Activated T-helper 2 cell treated with anti-CD3 and anti-CD28 coated beads, Interferon-gamma antibody, Interleukin-2, Interleukin-4, amounts not matched to agents 10 μg/mL and 5 μg/mL and 100 μg/mL, durations not matched to agents 14 hours and 24 hours and 36 hours (primary cell): ENCODE results near the gene METRN. TPM values are rescaled to one million over a fixed set of nuclear protein-coding genes. Genes with fewer than 3 reads are reported as not detected.
"Not testable (repeated sequence)": the region's sequence is repeated elsewhere in the genome, so short reads cannot be mapped to it uniquely, and the experiment has no call there.

Experiments used
- DNase-seq: peaks from one replicate; pipeline ENCODE4 v3.0.0; 2021; ENCODE audit warnings: low spot score
- H3K27ac Mint-ChIP-seq: one replicate; pipeline ENCODE4 v1.8.0; 2021; ENCODE audit warnings: mixed read lengths
- H3K27me3 Mint-ChIP-seq: one replicate; pipeline ENCODE4 v1.8.0; 2021; ENCODE audit warnings: low read depth, mixed read lengths
- H3K36me3 Mint-ChIP-seq: one replicate; pipeline ENCODE4 v1.8.0; 2021; ENCODE audit warnings: low read depth, mixed read lengths
- H3K4me1 Mint-ChIP-seq: one replicate; pipeline ENCODE4 v1.8.0; 2021; ENCODE audit warnings: low read depth, mixed read lengths
- H3K4me3 Mint-ChIP-seq: one replicate; pipeline ENCODE4 v1.8.0; 2021; ENCODE audit warnings: low read depth, mild to moderate bottlenecking, moderate library complexity, mixed read lengths
- H3K9me3 Mint-ChIP-seq: one replicate; pipeline ENCODE4 v1.8.0; 2021; ENCODE audit warnings: mixed read lengths
- intact Hi-C: fragments of 100-400 bp; cut with micrococcal nuclease; formaldehyde crosslinking; loops from one replicate; pipeline ENCODE4 v1.15.1; 2023
- total RNA-seq: library from RNA; stranded (reverse); gene quantifications from 2 replicates; pipeline ENCODE4 v1.2.3, GENCODE V29; 2022

METRN gene
- total RNA-seq, 1 donor from 2014 or later, result 30.0 TPM

DNA sequence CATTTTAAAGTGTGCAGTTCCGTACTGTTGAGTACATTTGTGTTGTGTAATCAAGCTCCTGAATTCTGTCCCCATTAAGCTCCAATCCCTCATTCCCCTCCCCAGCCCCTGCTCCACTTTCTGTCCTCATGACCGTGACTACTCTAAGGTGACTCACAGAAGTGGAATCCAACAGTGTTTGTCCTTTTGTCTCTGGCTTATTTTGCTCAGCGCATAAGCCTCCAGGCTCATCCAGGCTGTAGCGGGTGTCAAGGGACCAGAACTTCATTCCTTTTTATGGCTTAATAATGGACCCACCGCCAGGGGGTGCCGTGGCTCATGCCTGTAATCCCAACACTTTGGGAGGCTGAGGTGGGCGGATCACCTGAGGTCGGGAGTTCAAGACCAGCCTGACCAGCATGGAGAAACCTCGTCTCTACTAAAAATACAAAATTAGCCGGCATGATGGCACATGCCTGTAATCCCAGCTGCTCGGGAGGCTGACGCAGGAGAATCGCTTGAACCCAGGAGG lies 2.1 kb upstream of the METRN start:
- H3K4me1 Mint-ChIP-seq, H3K9me3 Mint-ChIP-seq, H3K4me3 Mint-ChIP-seq, H3K27ac Mint-ChIP-seq, intact Hi-C loops, H3K36me3 Mint-ChIP-seq: not testable (repeated sequence)
- DNase-seq, result peak; percentile 49
- H3K27me3 Mint-ChIP-seq, result peaks cover 19% of the 10 kb centered on the region

DNA sequence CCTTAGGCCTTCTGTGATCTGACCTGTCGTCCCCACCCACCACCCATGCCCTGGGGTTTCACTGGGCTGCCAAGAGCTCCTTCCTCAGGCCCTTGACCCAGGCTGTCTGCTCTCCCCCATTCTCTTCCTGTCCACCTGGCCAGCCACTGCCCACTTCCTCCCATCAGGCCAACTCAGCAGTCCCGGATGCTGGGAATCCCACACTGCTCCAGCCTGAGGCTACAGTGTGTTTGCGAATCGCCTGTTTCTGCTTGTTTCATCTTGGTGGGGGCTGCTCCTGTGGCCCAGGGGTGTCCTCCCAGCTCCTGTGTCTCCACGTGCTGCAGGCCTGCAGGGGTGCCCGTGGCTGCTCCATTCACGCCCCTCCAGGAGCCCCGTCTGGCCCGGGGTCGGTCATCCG lies 839 bp upstream of the METRN start:
- Mint-ChIP-seq H3K36me3 (no peaks in the 10 kb centered on the region), H3K9me3 (no peaks in the 10 kb centered on the region), H3K27ac (no peak overlapping the region), H3K27me3 (peaks cover 8% of the 10 kb centered on the region), H3K4me1 (peaks cover 5% of the 10 kb centered on the region), H3K4me3 (no peak overlapping the region)
- no peak for DNase-seq
- intact Hi-C loops, result no loop called here

DNA sequence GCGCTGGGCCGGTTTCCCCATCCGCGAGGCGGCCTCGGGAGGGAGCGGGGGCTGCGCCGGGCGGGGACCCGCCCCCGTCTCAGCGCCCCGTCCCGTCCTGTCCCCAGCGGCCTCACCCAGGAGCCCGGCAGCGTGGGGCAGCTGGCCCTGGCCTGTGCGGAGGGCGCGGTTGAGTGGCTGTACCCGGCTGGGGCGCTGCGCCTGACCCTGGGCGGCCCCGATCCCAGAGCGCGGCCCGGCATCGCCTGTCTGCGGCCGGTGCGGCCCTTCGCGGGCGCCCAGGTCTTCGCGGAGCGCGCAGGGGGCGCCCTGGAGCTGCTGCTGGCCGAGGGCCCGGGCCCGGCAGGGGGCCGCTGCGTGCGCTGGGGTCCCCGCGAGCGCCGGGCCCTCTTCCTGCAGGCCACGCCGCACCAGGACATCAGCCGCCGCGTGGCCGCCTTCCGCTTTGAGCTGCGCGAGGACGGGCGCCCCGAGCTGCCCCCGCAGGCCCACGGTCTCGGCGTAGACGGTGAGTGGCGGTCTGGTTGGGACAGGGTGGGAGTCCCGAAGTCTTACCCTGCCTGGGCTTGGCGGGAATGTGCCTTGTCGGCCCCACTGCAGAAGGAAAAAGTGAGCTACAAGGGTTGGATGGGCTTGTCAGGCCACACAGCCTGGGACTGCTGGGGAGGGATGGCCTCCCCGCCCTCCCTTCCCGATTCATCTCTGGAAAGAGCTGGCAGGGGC lies 720 bp downstream of the METRN start:
- H3K4me1 Mint-ChIP-seq, result peaks cover 12% of the 10 kb centered on the region
- no peak overlapping the region for H3K27ac Mint-ChIP-seq
- peaks cover 8% of the 10 kb centered on the region for H3K27me3 Mint-ChIP-seq
- DNase-seq, result no peak
- H3K9me3 Mint-ChIP-seq, result no peaks in the 10 kb centered on the region
- intact Hi-C loops, result no loop called here
- H3K4me3 Mint-ChIP-seq, result peak overlapping the region; percentile 65
- no peaks in the 10 kb centered on the region for H3K36me3 Mint-ChIP-seq

DNA sequence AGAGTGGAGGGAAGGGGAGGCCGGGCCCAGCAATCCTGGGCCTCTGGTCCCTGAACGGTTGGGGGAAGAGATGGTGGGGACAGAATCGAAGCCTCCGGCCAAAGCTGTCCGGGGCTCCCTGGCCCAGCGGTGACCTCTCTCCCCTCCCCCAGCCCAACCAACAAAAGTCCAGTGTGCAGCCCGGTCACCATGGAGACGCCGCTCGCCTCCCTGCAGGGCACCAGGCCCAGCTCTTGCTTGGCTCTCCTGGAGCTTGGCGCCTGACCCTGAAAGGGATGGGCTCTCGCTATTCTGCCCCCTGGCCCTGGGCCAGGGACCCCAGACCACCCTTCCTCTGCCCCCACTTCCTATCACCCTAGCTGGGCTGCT lies 1.3 kb downstream of the METRN start:
- Mint-ChIP-seq H3K27me3 (peaks cover 8% of the 10 kb centered on the region), H3K27ac (no peak overlapping the region), H3K4me1 (peaks cover 12% of the 10 kb centered on the region), H3K4me3 (peak overlapping the region; percentile 65), H3K36me3 (no peaks in the 10 kb centered on the region), H3K9me3 (no peaks in the 10 kb centered on the region)
- intact Hi-C loops, result no loop called here
- no peak for DNase-seq

DNA sequence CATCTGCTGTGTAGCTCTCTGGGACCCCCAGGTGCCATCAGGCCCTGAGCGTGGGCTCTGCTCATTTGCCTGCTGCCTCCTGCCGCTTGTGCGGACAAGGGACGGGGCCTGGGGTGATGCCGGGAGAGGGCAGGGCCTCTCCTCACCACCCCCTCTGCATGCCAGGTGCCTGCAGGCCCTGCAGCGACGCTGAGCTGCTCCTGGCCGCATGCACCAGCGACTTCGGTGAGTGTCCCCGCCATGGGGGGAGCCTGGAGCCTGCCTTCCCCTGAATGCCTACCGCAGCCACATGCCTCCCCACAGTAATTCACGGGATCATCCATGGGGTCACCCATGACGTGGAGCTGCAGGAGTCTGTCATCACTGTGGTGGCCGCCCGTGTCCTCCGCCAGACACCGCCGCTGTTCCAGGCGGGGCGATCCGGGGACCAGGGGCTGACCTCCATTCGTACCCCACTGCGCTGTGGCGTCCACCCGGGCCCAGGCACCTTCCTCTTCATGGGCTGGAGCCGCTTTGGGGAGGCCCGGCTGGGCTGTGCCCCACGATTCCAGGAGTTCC lies 1.9 kb downstream of the METRN start:
- intact Hi-C loops, result no loop called here

DNA sequence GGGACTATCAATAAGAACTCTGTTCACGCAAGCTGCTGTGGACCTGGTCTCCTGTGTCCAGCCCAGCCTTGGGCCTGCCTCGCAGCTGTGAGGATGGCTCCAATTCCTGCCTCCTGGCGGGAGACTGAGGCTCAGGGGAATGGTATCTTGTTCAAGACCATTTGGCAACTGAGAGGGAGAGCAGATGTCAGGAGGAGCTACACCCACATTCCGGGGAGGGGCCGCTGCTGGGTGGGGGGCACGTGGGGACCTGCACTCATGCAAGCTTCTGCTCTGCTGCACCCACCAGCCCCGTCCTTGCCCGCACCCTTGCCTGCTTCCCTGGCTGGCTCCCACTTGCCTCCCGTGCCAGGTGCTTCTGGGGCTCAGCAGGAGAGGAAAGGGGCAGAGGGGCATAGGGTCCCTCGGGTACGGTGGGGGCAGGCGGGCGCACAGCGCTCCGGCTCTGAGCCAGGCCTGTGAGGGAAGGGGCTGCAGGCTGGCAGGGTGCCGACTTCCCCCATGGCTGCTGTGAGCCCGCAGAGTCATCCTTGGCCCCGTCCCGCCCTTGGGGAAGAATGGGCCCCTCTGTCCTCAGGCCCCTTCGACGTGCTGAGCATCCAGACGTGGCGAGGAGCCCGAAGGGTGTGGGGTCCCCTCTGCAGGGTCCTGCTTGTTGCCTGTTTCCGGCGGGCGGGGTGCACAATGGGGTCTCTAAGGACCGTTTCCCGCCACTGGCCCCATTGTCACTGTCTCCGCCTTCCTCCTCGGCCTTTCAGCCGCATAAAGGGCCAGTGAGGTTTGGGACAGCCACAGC lies 2.7 kb downstream of the METRN start:
- H3K27ac Mint-ChIP-seq, result no peak overlapping the region
- no peak for DNase-seq
- H3K4me3 Mint-ChIP-seq, result no peak overlapping the region
- H3K36me3 Mint-ChIP-seq, result no peaks in the 10 kb centered on the region
- H3K4me1 Mint-ChIP-seq, result peaks cover 12% of the 10 kb centered on the region
- peaks cover 6% of the 10 kb centered on the region for H3K27me3 Mint-ChIP-seq
- intact Hi-C loops, result no loop called here
- no peaks in the 10 kb centered on the region for H3K9me3 Mint-ChIP-seq

More for the DNA sequence above, 1.9 kb downstream of the METRN start:
- Mint-ChIP-seq H3K4me1 (peaks cover 12% of the 10 kb centered on the region), H3K27ac (no peak overlapping the region), H3K36me3 (no peaks in the 10 kb centered on the region), H3K9me3 (no peaks in the 10 kb centered on the region), H3K27me3 (peaks cover 8% of the 10 kb centered on the region), H3K4me3 (peak overlapping the region; percentile 65)
- no peak for DNase-seq

DNA sequence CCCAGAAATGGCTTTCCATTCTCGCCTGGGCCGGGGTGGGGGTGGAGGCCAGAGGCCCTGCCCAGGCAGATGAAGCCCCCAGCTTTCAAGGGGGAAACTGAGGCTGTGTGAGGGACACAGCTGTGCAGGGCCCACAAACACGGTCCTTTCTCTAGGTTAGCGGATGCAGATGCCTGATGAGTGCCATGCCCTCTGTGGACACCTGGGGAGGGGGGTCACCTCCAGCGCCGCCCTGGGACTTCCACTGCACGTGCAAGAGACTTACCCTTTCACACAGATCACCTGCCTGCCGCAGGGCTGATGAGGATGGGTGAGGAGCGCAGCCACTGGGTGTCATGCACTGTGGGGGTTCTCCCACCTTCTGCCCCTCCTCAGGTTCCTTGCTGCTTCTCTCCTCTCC lies 3.5 kb downstream of the METRN start:
- no peak for DNase-seq
- H3K27me3 Mint-ChIP-seq, result peaks cover 4% of the 10 kb centered on the region
- H3K27ac Mint-ChIP-seq, result no peak overlapping the region
- no peak overlapping the region for H3K4me3 Mint-ChIP-seq
- no peaks in the 10 kb centered on the region for H3K9me3 Mint-ChIP-seq
- peaks cover 10% of the 10 kb centered on the region for H3K4me1 Mint-ChIP-seq
- intact Hi-C loops, result no loop called here
- no peaks in the 10 kb centered on the region for H3K36me3 Mint-ChIP-seq

DNA sequence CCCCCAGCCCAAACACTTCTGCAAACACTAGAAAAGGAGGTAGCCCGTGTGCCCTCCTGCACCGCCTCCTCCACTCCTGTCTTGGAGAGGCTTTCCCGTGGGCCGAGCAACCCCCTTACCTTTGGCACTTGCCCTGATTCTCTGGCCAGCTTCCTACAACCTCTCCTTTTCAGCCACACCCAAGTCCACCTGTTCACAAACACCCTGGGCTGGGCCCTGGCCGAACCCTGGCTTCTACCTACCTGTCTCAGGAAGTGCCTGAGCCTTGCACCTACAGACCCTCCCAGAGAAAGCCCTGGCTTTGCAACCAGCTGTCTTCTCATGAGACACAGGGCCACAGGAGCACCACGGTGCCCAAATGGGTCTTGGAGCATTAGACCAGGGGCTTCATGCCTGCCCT lies 4.0 kb downstream of the METRN start:
- intact Hi-C loops, result no loop called here
- Mint-ChIP-seq H3K4me1 (peaks cover 10% of the 10 kb centered on the region), H3K9me3 (no peaks in the 10 kb centered on the region), H3K36me3 (no peaks in the 10 kb centered on the region), H3K27ac (no peak overlapping the region), H3K4me3 (peak overlapping the region; percentile 71), H3K27me3 (peaks cover 4% of the 10 kb centered on the region)
- no peak for DNase-seq

DNA sequence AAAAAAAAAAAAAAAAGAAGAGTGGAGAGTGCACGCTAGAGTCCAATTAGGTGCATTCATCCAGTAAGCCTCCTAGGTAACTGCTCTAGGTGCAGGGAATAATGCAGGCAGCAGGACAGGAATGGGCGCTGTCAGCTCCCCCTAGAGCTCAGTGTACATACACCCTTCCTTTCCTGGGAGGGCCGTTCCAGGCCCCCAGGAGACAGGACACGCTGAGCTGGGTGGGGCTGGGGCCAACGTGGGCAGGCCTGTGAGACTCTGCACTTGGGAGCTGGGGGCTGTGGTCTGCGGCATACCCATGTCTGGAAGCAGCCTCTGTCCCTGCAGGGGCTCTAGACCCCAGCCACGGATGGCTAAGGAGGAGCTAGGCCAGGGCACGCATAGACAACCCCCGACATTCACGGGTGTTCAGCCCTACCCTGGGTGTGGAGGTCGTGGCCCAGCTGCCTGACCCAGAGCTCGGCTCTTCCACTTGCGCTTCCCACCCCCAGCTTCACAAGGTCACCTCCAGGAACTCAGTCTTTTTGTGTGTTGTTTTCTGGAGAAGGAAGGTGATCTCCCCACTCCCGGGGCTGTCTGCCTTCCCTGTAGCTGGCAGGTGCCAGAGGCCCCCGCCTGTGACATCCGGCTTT lies 5.0 kb downstream of the METRN start:
- H3K4me3 Mint-ChIP-seq, result peak overlapping the region; percentile 71
- DNase-seq, result no peak
- H3K9me3 Mint-ChIP-seq, result no peaks in the 10 kb centered on the region
- H3K27ac Mint-ChIP-seq, result peak overlapping the region; percentile 19
- peaks cover 4% of the 10 kb centered on the region for H3K27me3 Mint-ChIP-seq
- H3K4me1 Mint-ChIP-seq, result peaks cover 10% of the 10 kb centered on the region
- H3K36me3 Mint-ChIP-seq, result no peaks in the 10 kb centered on the region
- intact Hi-C loops, result loop anchor here (1.0 kb wide), 1 partner anchor 21 kb away; no protein-coding TSS in a partner anchor

DNA sequence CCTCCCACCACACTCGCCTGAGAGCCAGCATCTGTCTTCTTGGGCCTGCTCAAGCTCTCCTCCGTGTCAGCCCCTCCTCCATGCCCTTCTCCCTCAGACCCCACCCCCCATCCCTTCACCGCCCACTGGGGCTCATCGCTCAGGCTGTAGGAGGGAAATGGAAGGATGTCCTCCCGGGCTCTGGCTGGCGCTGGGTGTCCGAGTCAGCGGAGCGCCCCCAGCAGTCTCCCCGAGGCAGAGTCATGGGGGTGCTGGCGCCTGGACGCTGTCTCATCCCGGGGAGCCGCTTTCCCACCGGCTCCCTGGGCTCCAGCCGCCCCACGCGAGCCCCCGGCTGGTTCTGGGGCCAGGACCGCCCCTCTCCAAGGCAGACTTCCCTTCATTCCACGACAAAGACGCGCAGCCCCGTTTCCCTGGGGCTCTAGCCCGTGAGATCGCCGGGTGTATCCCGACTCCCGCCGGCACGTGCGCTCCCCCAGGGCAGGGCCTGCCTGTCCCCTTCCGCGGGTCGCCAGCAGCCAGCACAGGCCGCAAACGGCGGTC lies 5.6 kb downstream of the METRN start:
- Mint-ChIP-seq H3K27me3 (peaks cover 4% of the 10 kb centered on the region), H3K36me3 (no peaks in the 10 kb centered on the region), H3K4me3 (peak overlapping the region; percentile 71), H3K4me1 (peaks cover 10% of the 10 kb centered on the region), H3K27ac (peak overlapping the region; percentile 19), H3K9me3 (no peaks in the 10 kb centered on the region)
- intact Hi-C loops, result loop anchor here (1.0 kb wide), 1 partner anchor 21 kb away; no protein-coding TSS in a partner anchor
- peak; percentile 33 for DNase-seq

DNA sequence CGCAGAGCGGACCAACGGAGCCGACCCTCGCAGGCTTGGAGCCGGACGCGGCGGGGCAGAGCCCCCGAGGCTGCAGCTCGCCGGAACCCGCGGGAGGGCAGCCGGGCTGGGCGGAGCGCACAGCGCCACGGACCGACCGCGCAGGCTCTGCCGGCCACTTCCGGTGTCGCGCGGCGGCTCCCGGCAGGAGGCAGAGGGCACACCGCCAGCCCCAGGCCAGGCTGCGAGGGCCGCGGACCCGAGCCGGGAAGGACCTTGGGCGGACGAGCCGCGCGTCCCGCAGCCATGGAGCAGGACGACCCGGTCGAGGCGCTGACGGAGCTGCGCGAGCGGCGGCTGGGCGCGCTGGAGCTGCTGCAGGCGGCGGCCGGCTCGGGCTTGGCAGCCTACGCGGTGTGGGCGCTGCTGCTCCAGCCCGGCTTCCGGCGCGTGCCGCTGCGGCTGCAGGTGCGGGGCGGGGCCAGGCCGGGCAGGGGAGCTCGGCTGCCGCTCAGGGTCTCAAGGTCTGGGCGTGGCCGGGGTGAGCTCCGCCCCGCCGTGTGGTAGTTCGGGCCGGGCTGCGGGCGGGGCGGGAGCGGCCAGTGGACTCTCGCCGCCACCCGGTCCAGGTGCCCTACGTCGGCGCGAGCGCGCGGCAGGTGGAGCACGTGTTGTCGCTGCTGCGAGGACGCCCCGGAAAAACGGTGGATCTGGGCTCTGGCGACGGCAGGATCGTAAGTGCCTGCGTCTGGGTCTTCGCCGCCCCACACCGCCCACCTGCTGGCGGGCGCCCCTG lies 6.3 kb downstream of the METRN start, which contains the start of gene ANTKMT:
TSS of gene ANTKMT (plus strand) at position 157 of the 775 bp plus-strand sequence. CDS start at position 286, 129 bp downstream.
- H3K9me3 Mint-ChIP-seq, result no peaks in the 10 kb centered on the region
- H3K27ac Mint-ChIP-seq, result peak within 1 kb of the TSS; percentile 19
- intact Hi-C loops, result loop anchor here (1.0 kb wide), 1 partner anchor 20 kb away; no protein-coding TSS in a partner anchor
- H3K4me1 Mint-ChIP-seq, result peaks cover 10% of the 10 kb centered on the region
- H3K27me3 Mint-ChIP-seq, result peaks cover 3% of the 10 kb centered on the region
- DNase-seq, result peak; percentile 72
- peak within 1 kb of the TSS; percentile 71 for H3K4me3 Mint-ChIP-seq
- H3K36me3 Mint-ChIP-seq, result no peaks in the 10 kb centered on the region
